Activated naive CD4-positive, alpha-beta T cell treated with anti-CD3 and anti-CD28 coated beads for 36 hours (primary cell): Measurements from ENCODE around the gene SECISBP2L. TPM values are rescaled to one million over a fixed set of nuclear protein-coding genes. Genes with fewer than 3 reads are reported as not detected.
"Not testable (repeated sequence)": the region's sequence is repeated elsewhere in the genome, so short reads cannot be mapped to it uniquely, and the experiment has no call there.

Source experiments
- CTCF ChIA-PET: fragments of 350-600 bp; sonication (Branson Sonifier 250); formaldehyde crosslinking; loops from one replicate; lab custom pipeline; 2021; ENCODE audit warnings: antibody characterized with exemption; lab: Charles Lee
- DNase-seq: peaks from one replicate; pipeline ENCODE4 v3.0.0-alpha.2; 2020
- H3K27ac Mint-ChIP-seq: one replicate; pipeline ENCODE4 v1.8.0; 2021; ENCODE audit warnings: mild to moderate bottlenecking, mixed read lengths
- H3K27me3 Mint-ChIP-seq: one replicate; pipeline ENCODE4 v1.8.0; 2021; ENCODE audit warnings: low read depth, mixed read lengths
- H3K36me3 Mint-ChIP-seq: one replicate; pipeline ENCODE4 v1.8.0; 2021; ENCODE audit warnings: low read depth, mixed read lengths
- H3K4me1 Mint-ChIP-seq: one replicate; pipeline ENCODE4 v1.8.0; 2021; ENCODE audit warnings: low read depth, mixed read lengths
- H3K4me3 Mint-ChIP-seq: one replicate; pipeline ENCODE4 v1.8.0; 2021; ENCODE audit warnings: mild to moderate bottlenecking, moderate library complexity, mixed read lengths
- H3K9me3 Mint-ChIP-seq: one replicate; pipeline ENCODE4 v1.8.0; 2021; ENCODE audit warnings: mixed read lengths
- intact Hi-C: fragments of 100-400 bp; cut with micrococcal nuclease; formaldehyde crosslinking; loops from one replicate; pipeline ENCODE4 v1.15.1; 2023
- total RNA-seq, 2 experiments: library from RNA; stranded (reverse); gene quantifications; one replicate each; pipeline ENCODE4 v1.2.3, GENCODE V29; 2021

The SECISBP2L gene
- total RNA-seq, 2 experiments from 2014 or later = 17.4 to 18.6 TPM

- no peaks in the 10 kb centered on the region for H3K36me3 Mint-ChIP-seq
- DNase-seq = no peak
- peaks cover 1% of the 10 kb centered on the region for H3K9me3 Mint-ChIP-seq
- H3K27me3 Mint-ChIP-seq = no peaks in the 10 kb centered on the region
- CTCF ChIA-PET = interaction anchor here (0.6 kb wide), 1 partner anchor 12 kb away, joined by 5 read pairs; no protein-coding TSS in a partner anchor
- intact Hi-C loops = no loop called here
- H3K4me1 Mint-ChIP-seq = no peaks in the 10 kb centered on the region
- no peak overlapping the region for H3K27ac Mint-ChIP-seq
- no peak overlapping the region for H3K4me3 Mint-ChIP-seq
These were observed 29.6 kb upstream of the SECISBP2L start for GRCh38 chr15:49075881-49076280.

GRCh38 chr15:49074589-49075287 is 28.5 kb upstream of the SECISBP2L start:
- H3K4me1 Mint-ChIP-seq, intact Hi-C loops, DNase-seq, H3K36me3 Mint-ChIP-seq, CTCF ChIA-PET, H3K27me3 Mint-ChIP-seq, H3K9me3 Mint-ChIP-seq, H3K4me3 Mint-ChIP-seq, H3K27ac Mint-ChIP-seq: not testable (repeated sequence)

GRCh38 chr15:49066372-49066771 is 20.1 kb upstream of the SECISBP2L start:
- Mint-ChIP-seq H3K4me1 (peaks cover 6% of the 10 kb centered on the region), H3K9me3 (no peaks in the 10 kb centered on the region), H3K27me3 (no peaks in the 10 kb centered on the region), H3K4me3 (no peak overlapping the region), H3K36me3 (no peaks in the 10 kb centered on the region), H3K27ac (no peak overlapping the region)
- intact Hi-C loops = no loop called here
- CTCF ChIA-PET = interaction anchor here (0.8 kb wide), 1 partner anchor 204 kb away, joined by 3 read pairs; no protein-coding TSS in a partner anchor
- DNase-seq = no peak

GRCh38 chr15:49064884-49065283 is 18.6 kb upstream of the SECISBP2L start:
- Mint-ChIP-seq H3K9me3 (no peaks in the 10 kb centered on the region), H3K27ac (no peak overlapping the region), H3K4me1 (peaks cover 16% of the 10 kb centered on the region), H3K27me3 (no peaks in the 10 kb centered on the region), H3K36me3 (no peaks in the 10 kb centered on the region), H3K4me3 (no peak overlapping the region)
- CTCF ChIA-PET = no interaction called here
- no peak for DNase-seq
- intact Hi-C loops = loop anchor here (5.0 kb wide), 1 partner anchor 188 kb away; the partner anchor contains the start of gene EID1

GRCh38 chr15:49064281-49064653 is 18.0 kb upstream of the SECISBP2L start:
- intact Hi-C loops = loop anchor here (5.0 kb wide), 1 partner anchor 187 kb away; the partner anchor contains the start of gene EID1
- H3K36me3 Mint-ChIP-seq = no peaks in the 10 kb centered on the region
- no peaks in the 10 kb centered on the region for H3K9me3 Mint-ChIP-seq
- CTCF ChIA-PET = no interaction called here
- H3K4me3 Mint-ChIP-seq = no peak overlapping the region
- peak; percentile 30 for DNase-seq
- no peaks in the 10 kb centered on the region for H3K27me3 Mint-ChIP-seq
- peaks cover 18% of the 10 kb centered on the region for H3K4me1 Mint-ChIP-seq
- no peak overlapping the region for H3K27ac Mint-ChIP-seq

- peak; percentile 22 for DNase-seq
- no peaks in the 10 kb centered on the region for H3K9me3 Mint-ChIP-seq
- no peak overlapping the region for H3K4me3 Mint-ChIP-seq
- H3K4me1 Mint-ChIP-seq = peaks cover 18% of the 10 kb centered on the region
- intact Hi-C loops = loop anchor here (5.0 kb wide), 1 partner anchor 186 kb away; the partner anchor contains the start of gene EID1
- no peaks in the 10 kb centered on the region for H3K27me3 Mint-ChIP-seq
- H3K36me3 Mint-ChIP-seq = no peaks in the 10 kb centered on the region
- H3K27ac Mint-ChIP-seq = no peak overlapping the region
- CTCF ChIA-PET = no interaction called here
These were observed 17.4 kb upstream of the SECISBP2L start for GRCh38 chr15:49063402-49064280.

- peaks cover 18% of the 10 kb centered on the region for H3K4me1 Mint-ChIP-seq
- CTCF ChIA-PET = interaction anchor here (1.2 kb wide), 1 partner anchor 83 kb away, joined by 3 read pairs; no protein-coding TSS in a partner anchor
These were observed 16.7 kb upstream of the SECISBP2L start for GRCh38 chr15:49062900-49063299.

GRCh38 chr15:49060710-49061495 is 14.7 kb upstream of the SECISBP2L start:
- H3K27ac Mint-ChIP-seq = peak overlapping the region; percentile 75
- CTCF ChIA-PET = interaction anchor here (0.6 to 1.2 kb wide), 4 partner anchors 8 to 39 kb away, joined by 3 to 4 read pairs (median 3); partner anchors contain the start of gene SECISBP2L
- intact Hi-C loops = loop anchor here (1.0 to 5.0 kb wide), 2 partner anchors 15 to 184 kb away; partner anchors contain the start of genes EID1 and SECISBP2L

More at GRCh38 chr15:49062900-49063299, 16.7 kb upstream of the SECISBP2L start:
- Mint-ChIP-seq H3K27me3 (no peaks in the 10 kb centered on the region), H3K27ac (no peak overlapping the region), H3K36me3 (no peaks in the 10 kb centered on the region), H3K9me3 (no peaks in the 10 kb centered on the region), H3K4me3 (no peak overlapping the region)
- intact Hi-C loops = loop anchor here (5.0 kb wide), 1 partner anchor 186 kb away; the partner anchor contains the start of gene EID1
- no peak for DNase-seq

GRCh38 chr15:49059491-49059890 is 13.2 kb upstream of the SECISBP2L start:
- CTCF ChIA-PET = interaction anchor here (0.7 to 1.3 kb wide), 3 partner anchors 9 to 197 kb away, joined by 4 to 6 read pairs (median 4); no protein-coding TSS in a partner anchor
- no peak overlapping the region for H3K4me3 Mint-ChIP-seq
- H3K9me3 Mint-ChIP-seq = no peaks in the 10 kb centered on the region
- peaks cover 16% of the 10 kb centered on the region for H3K4me1 Mint-ChIP-seq
- no peak overlapping the region for H3K27ac Mint-ChIP-seq
- no peak for DNase-seq
- no peaks in the 10 kb centered on the region for H3K36me3 Mint-ChIP-seq
- intact Hi-C loops = no loop called here
- H3K27me3 Mint-ChIP-seq = no peaks in the 10 kb centered on the region

More at GRCh38 chr15:49060710-49061495, 14.7 kb upstream of the SECISBP2L start:
- Mint-ChIP-seq H3K4me3 (no peak overlapping the region), H3K4me1 (peaks cover 16% of the 10 kb centered on the region), H3K27me3 (no peaks in the 10 kb centered on the region), H3K9me3 (no peaks in the 10 kb centered on the region), H3K36me3 (no peaks in the 10 kb centered on the region)
- DNase-seq = no peak

GRCh38 chr15:49058559-49058958 is 12.3 kb upstream of the SECISBP2L start:
- H3K27me3 Mint-ChIP-seq = no peaks in the 10 kb centered on the region
- no peak for DNase-seq
- intact Hi-C loops = no loop called here
- no peak overlapping the region for H3K4me3 Mint-ChIP-seq
- peaks cover 16% of the 10 kb centered on the region for H3K4me1 Mint-ChIP-seq
- CTCF ChIA-PET = interaction anchor here (0.7 kb wide), 1 partner anchor 47 kb away, joined by 3 read pairs; no protein-coding TSS in a partner anchor
- H3K9me3 Mint-ChIP-seq = no peaks in the 10 kb centered on the region
- no peaks in the 10 kb centered on the region for H3K36me3 Mint-ChIP-seq
- H3K27ac Mint-ChIP-seq = no peak overlapping the region

- no peaks in the 10 kb centered on the region for H3K9me3 Mint-ChIP-seq
These were observed 9.4 kb upstream of the SECISBP2L start for GRCh38 chr15:49055630-49056029.

More at GRCh38 chr15:49055630-49056029, 9.4 kb upstream of the SECISBP2L start:
- H3K4me3 Mint-ChIP-seq = no peak overlapping the region
- H3K36me3 Mint-ChIP-seq = no peaks in the 10 kb centered on the region
- H3K4me1 Mint-ChIP-seq = peaks cover 6% of the 10 kb centered on the region
- H3K27me3 Mint-ChIP-seq = no peaks in the 10 kb centered on the region
- DNase-seq = no peak
- intact Hi-C loops = no loop called here
- no peak overlapping the region for H3K27ac Mint-ChIP-seq
- CTCF ChIA-PET = interaction anchor here (1.1 kb wide), 1 partner anchor 17 kb away, joined by 4 read pairs; no protein-coding TSS in a partner anchor
